ENCODE measurements around the gene ADGRE1.

ADGRE1 gene

GRCh38 chr19:6963244-6963852 lies 76.0 kb downstream of the ADGRE1 start:
- no peak for DNase-seq

GRCh38 chr19:6963937-6964336 lies 76.6 kb downstream of the ADGRE1 start:
- DNase-seq = peak; percentile 1 to 18

DNA sequence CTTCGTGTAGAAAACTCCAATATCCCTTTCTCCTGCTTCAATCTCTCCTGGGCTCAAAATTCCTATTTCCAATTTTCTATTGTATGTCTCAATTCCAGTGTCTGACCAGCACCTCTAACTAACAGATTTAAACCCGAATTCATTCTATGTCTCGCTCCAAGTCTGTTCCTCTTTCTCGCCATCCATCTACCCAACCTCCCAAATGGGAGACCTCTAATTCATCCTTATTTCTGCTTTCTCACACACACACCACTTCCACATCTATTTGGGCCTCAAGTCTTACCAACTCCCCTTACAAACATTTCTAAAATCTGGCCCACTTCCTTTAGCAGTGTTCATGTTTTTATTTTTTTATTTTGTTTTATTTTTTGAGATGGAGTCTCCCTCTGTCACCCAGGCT lies 80.6 kb downstream of the ADGRE1 start:
- no peak for DNase-seq

- no peak for DNase-seq
These were observed 82.1 kb downstream of the ADGRE1 start for GRCh38 chr19:6969490-6969889.

GRCh38 chr19:6970021-6970420 lies 82.6 kb downstream of the ADGRE1 start:
- DNase-seq = peak; percentile 76 to 78

DNA sequence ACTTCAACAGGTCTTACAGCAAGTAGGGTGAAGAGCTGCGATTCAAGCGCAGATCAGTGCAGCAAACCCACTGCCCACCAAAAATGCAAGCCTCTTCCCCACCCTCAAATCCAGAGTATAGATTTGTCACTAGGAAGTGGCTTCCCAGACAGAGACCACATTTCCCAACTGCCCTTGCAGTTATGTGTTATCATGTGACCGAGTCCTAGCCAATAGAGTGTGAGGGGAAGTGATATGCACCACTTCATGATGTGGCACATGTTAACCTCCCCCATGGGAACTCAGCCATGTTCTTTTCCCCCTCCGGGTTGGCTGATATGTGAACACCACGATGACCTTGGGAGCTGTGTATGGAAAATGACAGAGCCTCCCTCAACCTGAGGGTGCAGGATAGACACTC lies 83.1 kb downstream of the ADGRE1 start:
- peak; percentile 39 to 50 for DNase-seq

- no peak for DNase-seq
These were observed 84.0 kb downstream of the ADGRE1 start for GRCh38 chr19:6971366-6971765.

GRCh38 chr19:6976197-6976596 lies 88.8 kb downstream of the ADGRE1 start:
- no peak for DNase-seq

DNA sequence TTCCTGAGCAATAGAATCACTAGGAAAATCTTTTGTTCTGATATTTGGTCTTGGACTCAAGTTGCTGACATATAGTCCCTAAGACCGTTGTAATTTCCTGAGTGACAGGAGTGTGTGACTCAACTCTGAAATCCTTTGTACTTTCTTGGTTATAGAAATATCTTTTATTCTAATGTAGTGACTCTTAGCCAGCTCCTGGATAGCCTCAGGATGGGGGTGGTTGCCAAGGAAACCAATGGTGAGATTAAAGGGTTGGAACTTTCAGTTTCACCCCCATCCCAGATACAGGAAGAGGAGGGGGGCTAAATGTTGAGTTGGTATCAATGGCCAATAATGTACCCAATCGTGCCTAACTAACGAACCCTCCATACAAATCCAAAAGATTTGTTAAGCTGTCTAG lies 92.0 kb downstream of the ADGRE1 start:
- DNase-seq = no peak

- DNase-seq = no peak
These were observed 96.1 kb downstream of the ADGRE1 start for GRCh38 chr19:6983448-6983847.

GRCh38 chr19:6987850-6988249 lies 100.5 kb downstream of the ADGRE1 start:
- DNase-seq = no peak

DNA sequence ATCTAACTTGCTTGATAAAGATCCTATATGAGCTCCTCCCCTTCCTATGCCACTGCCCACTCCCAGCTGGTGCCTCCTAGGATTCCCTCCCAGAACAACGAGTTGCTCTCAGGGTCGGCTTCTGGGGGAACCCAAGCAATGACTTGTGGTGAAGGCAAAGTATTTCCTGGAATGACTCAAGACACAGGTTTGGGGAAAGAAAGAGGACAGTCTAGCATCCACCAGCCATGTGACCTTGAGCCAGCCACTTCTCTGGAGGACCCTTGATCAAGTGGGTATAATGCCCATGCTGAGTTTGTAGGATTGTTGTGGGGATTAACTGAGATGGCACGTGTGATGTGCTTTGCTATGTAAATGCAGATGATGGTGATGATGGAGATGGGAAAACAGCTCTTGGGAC lies 100.9 kb downstream of the ADGRE1 start:
- no peak for DNase-seq
